Cerebellar nuclear complex (tissue), 1 donor: ENCODE measurements around the gene KIF5A.

ENCODE experiments used
- DNase-seq, 2 experiments: peaks; one replicate each; lab custom pipeline; 2025; lab: John Stamatoyannopoulos, UW

The KIF5A gene

GRCh38 chr12:57520053-57520818, 29.6 kb upstream of the KIF5A start, which contains the start of gene DDIT3:
DDIT3 (minus strand) TSS chr12:57520514; CDS start chr12:57517406, 3,108 bp downstream.
- DNase-seq, result peak; percentile 64 to 94

DNA sequence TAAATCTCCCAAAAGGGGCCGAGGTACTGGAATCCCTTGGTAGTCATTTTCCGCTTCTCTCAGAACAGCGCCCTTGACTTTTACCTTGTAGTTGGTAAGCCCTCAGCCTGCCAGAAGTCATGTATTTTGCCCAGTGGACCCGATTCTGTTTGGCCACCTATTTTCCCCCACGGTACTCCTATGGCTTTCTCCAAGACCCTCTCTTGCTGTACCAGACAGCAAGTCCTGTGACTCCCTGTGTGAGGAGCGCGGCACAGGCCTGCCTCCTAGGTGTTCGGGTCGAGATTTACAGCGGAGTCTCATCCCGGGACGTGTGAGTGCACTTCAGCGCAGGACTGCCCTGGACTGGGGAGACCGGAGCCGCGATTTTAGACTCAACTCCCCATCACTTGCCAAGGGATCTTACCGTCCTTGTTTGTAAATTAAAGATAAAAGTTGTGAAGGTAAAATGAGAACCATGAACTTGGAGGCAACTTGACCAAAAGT, 28.3 kb upstream of the KIF5A start:
- no peak for DNase-seq

DNA sequence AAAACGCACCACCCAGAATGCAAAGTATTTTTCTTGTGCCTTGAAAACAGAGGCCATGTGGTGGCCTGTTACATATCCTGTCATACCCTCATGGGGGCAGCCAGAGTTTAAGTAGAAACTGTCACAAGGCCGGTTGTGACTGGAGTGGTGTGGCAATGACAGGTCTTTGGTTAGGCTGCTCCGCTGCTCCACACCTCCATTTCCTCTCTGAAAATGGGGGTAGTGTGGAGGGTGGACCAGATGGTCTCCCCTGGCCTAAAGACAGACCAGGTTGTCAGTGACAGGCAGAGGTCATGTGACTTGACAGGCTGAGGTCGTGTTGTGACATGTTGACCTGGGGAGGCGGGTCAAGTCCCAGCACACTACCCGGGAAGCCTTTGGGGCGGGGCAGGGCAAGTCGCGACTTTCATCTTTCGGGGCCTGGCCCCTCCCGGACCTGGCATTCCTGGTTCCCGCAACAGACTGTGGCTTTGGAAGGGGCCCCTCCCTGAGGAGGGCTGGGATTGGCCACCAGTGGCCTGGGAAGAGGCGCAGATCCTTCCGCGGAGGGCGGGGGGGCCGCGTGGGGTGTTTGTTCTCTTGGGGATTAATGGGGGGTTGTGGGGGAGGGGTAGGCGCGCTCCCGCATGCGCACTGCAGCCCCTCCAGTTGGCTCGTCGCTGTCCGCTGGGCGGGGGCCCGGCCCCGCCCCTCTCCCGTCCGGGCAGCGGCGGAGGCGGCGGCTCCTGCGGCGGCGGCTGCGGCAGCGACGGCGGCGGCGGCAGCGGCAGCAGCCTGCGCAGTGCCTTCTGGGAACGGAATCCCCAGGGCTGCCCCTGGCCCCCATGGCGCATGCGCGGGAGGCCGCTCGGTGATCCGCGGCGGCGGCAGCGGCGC, 27.6 kb upstream of the KIF5A start, which contains the start of gene MBD6:
MBD6 (plus strand) TSS at position 814 of the 876 bp plus-strand sequence. CDS start 1,480 bp downstream, outside the sequence.
- peak in 1 of 2 experiments; percentile 41 for DNase-seq

DNA sequence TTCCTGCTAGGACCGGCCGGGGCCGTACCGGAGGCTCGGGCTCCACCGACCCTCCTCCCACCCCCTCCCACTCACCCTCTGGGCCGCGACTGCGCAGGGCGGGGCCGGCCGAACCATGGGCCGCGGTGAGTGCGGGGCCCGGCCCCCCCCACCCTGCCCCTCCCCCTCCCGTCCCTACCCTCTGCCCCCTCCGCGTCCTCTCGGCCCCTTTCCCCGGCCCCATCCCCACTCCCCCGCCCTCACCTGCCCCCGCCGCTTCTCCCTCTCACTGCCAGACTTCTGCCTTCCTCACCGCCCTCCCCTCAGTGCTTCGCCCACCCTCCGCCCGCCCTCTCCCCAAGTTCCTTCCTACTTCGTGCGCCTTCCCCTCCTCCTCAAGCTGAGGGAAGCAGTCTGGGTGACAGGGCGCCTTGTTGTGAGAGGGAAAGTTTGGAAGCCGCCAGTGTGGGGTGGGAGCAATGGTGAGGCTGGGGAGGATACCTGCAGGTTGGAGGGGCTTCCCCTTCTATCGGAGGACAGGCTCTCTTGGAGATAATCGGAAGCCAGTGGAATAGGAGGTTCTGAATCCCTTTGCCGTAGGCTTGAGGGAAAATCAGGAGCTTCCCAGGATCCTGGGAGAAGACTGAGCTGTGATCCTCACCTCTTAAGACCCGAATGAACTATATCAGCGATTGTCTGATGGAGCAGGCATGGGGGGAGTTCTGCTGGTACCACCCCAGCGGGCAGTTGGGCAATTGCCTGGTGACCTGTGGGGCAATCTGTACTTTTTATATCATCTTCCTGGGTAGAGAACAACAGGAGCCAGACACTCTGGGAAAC, 26.7 kb upstream of the KIF5A start:
- no peak for DNase-seq

- DNase-seq, result no peak
These were observed 25.9 kb upstream of the KIF5A start for GRCh38 chr12:57523706-57524614.

GRCh38 chr12:57524814-57525614, 24.8 kb upstream of the KIF5A start:
- no peak for DNase-seq

DNA sequence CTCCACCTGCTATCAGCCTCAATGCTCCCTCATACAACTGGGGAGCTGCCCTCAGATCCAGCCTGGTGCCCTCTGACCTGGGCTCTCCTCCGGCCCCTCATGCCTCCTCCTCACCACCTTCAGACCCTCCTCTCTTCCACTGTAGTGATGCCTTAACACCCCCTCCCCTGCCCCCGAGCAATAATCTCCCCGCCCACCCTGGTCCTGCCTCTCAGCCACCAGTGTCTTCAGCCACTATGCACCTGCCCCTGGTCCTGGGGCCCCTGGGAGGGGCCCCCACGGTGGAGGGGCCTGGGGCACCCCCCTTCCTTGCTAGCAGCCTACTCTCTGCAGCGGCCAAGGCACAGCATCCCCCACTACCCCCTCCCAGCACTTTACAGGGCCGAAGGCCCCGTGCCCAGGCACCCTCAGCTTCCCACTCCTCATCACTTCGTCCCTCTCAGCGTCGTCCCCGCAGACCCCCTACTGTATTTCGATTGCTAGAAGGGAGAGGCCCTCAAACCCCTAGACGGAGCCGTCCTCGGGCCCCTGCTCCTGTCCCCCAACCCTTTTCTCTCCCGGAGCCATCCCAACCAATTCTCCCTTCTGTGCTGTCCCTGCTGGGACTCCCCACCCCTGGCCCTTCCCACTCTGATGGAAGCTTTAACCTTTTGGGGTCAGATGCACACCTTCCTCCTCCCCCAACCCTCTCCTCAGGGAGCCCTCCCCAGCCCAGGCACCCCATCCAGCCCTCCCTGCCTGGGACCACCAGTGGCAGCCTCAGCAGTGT, 24.0 kb upstream of the KIF5A start:
- DNase-seq, result no peak

DNA sequence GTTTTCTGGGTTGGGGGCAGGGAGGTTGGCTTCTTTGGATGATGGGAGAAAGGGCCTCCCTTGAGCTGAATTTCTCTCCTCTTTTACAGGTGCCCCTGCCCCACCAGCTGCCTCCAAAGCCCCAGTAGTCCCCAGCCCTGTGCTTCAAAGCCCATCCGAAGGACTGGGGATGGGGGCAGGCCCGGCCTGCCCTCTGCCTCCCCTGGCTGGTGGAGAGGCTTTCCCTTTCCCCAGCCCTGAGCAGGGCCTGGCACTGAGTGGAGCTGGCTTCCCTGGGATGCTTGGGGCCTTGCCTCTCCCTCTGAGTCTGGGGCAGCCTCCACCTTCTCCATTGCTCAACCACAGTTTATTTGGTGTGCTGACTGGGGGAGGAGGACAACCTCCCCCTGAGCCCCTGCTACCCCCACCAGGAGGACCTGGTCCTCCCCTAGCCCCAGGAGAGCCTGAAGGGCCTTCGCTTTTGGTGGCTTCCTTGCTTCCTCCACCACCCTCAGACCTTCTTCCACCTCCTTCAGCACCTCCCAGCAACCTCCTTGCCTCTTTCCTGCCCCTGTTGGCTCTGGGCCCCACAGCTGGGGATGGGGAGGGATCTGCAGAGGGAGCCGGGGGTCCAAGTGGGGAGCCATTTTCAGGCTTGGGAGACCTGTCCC, 23.2 kb upstream of the KIF5A start:
- DNase-seq, result no peak

DNA sequence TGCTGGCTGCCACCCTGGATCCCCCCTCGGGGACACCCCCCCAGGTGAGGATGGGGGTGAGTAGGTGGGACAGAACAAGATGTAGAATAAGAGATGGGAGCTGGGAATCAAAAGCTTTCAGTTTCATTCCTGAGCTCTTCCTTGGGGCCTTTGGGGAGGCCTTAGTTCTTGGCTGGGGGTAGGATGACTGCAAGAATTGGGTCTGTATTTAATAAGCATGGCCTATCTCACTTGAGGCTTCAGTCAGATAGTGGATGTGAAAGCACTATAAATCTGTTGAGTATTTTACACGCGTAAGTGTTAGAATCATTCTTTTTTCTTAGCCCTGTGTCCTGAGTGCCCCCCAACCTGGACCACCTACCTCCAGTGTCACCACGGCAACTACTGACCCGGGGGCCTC, 22.7 kb upstream of the KIF5A start:
- no peak for DNase-seq

- no peak for DNase-seq
These were observed 21.7 kb upstream of the KIF5A start for GRCh38 chr12:57528176-57528575.

DNA sequence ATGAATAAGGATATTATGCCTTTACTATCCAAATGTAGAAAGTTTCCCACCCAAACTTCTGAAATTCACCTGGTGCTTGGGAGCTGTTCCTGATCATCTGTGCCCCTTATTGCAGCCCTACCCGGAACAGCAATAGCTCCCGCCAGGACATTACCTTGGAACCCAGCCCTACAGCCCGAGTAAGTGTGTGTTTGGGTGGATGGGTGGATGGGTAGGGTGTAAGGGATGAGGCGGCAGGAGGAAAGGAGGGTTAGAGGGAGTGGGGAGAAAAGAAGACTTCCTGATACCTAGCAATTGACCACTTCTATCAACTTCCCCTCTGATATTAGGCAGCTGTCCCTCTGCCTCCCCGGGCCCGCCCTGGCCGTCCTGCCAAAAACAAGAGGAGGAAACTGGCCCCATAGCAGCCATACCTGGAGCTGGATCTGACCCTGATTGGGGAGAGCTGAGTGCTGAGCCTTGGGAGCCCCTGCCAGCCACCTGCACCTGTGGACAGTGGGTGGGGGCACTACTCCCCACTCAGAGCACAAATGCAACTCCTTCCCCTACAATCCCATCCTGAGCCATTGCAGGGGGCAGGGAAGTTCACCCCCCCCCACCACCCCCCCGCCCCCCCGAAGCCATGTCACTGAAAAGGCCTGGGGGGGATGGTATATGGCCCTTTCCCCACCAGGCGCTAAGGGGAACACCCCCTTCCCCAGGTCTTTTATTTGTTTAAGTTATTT, 20.9 kb upstream of the KIF5A start:
- DNase-seq, result no peak

GRCh38 chr12:57529831-57530230, 20.0 kb upstream of the KIF5A start:
- no peak for DNase-seq

GRCh38 chr12:57530396-57531142, 19.3 kb upstream of the KIF5A start:
- no peak for DNase-seq

DNA sequence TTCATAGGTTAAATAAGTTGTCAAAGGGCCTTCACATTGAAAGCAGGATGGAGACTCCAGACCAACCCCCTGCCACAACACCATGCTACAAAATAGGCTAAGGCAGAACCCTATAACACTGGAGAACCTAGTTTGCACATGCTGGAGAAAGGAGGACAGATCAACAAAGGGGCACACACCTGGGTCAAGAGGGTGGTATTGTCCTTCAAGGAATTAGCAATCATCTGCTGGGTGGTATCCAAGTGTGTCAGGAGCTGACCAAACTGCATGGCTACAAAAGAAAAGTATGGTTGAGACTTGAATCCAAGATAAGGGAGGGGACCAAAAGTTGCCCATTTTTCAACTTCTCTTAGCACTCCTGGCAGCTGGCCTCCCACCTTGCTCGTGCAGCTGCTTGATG, 18.0 kb upstream of the KIF5A start:
- DNase-seq, result no peak

DNA sequence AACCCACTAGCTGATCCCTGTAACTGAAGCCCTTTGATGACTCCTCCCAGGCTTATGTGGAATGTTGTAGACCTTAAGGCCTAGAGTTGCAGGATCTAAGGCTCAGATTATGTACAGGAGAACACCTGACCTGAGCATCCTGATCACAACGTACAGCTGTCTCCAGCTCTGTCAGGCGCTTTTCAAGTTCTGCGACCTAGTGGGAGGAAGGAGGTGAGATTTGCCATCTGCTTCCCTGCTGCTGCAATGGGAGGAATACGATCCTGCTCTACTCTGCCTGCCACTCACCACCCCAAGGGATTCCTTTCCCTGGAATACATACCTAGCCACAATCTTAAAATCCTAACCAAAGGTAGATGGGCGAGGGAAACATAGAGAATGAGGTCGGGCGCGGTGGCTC, 16.7 kb upstream of the KIF5A start:
- no peak for DNase-seq

- DNase-seq, result no peak
These were observed 15.6 kb upstream of the KIF5A start for GRCh38 chr12:57534250-57534649.

DNA sequence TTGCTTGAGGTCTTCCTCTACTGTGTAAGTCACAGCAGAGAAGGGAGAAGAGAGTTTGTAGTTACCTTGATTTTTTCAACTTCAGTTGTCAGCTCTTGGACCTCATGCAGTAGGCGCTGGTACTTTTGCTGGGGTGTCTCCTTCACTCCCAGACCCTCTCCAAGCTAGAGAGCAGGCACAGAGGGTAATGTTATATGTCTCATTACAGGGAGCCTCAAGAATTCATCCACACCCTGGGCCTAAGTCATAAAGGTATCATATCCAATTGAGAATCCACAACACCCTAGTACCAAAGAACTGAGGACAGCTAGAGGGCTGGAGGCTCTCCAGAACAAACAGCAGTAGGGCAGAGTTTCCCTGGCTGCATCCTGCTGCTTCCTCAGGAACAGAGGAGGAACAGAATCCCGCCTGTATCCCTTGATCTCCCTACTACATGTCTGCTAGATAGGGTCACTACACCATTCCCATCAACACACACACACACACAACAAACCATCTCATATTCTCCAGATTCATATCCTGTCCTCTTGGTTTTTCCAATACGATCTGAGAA, 14.8 kb upstream of the KIF5A start:
- no peak for DNase-seq
